ENCODE results near the gene KCNK2.

DNA sequence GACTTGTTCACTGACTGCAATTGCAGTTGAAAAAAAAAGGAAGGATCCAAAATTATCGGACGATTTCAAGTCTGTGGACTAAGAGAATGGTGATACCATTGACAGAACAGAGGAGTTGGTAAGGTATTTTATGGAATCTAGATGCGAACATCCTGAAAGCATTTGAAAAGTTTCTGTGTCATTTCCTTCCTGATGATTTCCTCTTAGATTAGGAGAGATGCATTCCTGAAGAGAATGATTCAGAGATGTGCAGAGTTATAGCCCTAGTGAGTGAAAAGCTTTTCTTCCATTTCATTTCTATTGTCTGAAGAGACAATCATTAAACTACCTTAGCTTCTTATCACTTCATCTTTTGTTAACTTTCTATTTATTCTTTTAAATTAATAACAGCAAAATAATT is 200.0 kb downstream of the KCNK2 start:
- TF ChIP-seq POLR2A (IDR thresholded peaks at IDR 0.05), result no peak
- TF ChIP-seq, protein P1, sequence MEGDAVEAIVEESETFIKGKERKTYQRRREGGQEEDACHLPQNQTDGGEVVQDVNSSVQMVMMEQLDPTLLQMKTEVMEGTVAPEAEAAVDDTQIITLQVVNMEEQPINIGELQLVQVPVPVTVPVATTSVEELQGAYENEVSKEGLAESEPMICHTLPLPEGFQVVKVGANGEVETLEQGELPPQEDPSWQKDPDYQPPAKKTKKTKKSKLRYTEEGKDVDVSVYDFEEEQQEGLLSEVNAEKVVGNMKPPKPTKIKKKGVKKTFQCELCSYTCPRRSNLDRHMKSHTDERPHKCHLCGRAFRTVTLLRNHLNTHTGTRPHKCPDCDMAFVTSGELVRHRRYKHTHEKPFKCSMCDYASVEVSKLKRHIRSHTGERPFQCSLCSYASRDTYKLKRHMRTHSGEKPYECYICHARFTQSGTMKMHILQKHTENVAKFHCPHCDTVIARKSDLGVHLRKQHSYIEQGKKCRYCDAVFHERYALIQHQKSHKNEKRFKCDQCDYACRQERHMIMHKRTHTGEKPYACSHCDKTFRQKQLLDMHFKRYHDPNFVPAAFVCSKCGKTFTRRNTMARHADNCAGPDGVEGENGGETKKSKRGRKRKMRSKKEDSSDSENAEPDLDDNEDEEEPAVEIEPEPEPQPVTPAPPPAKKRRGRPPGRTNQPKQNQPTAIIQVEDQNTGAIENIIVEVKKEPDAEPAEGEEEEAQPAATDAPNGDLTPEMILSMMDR (IDR thresholded peaks at IDR 0.05), result no peak
